Cerebellar nuclear complex (tissue), 1 donor: ENCODE results near the gene OR4A5.
"Not testable (repeated sequence)": the region's sequence is repeated elsewhere in the genome, so short reads cannot be mapped to it uniquely, and the experiment has no call there.

Experiments used
- DNase-seq, 2 experiments: peaks; one replicate each; lab custom pipeline; 2025; lab: John Stamatoyannopoulos, UW

Gene OR4A5

GRCh38 chr11:54706532-54706931, at the start of gene OR4A5:
Gene OR4A5 (plus strand): TSS chr11:54706832. CDS start chr11:54706885, 53 bp downstream.
- not testable (repeated sequence) for DNase-seq

DNA sequence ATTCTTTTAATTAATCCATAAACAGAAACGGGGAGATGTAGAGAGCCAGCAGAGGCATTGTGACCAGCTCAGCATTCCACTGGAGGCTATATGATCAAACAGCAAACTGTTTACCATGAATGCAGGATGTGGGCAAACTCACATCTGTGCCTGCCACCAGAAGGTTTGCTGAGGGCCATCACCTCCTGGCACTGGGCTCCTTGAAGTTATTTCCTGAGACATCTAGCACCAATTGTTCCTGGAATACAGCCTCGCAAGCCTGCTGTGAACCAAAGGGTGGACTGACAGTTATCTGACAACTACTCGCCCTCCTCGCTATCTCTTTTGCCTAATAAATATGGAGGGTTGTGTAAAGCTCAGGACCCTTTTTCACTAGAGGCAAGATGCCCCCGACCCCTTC, 13.5 kb downstream of the OR4A5 start:
- DNase-seq, result not testable (repeated sequence)
